DND-41 (cell line): ENCODE measurements around the gene DISC1.
"Not testable (repeated sequence)": the region's sequence is repeated elsewhere in the genome, so short reads cannot be mapped to it uniquely, and the experiment has no call there.

ENCODE experiments used
- ATAC-seq: fragments of 200-7000 bp; cut with Tn5 transposase; 3 replicates; pipeline ENCODE4 v1.9.1; 2021; ENCODE audit warnings: low read depth; ENCODE audit not compliant: insufficient read depth
- DNase-seq: peaks from one replicate; pipeline ENCODE4 v3.0.0-alpha.2; 2020
- H2AFZ ChIP-seq: 2 replicates; pipeline ENCODE4 v1.6.0; 2012; ENCODE audit warnings: low read depth, low read length
- H3K27ac ChIP-seq: 2 replicates; pipeline ENCODE4 v1.5.1; 2012; ENCODE audit warnings: low read length, inconsistent platforms
- H3K27me3 ChIP-seq: fragments of 200-600 bp; sonication (generic); 2 replicates; pipeline ENCODE4 v1.6.0; 2012; ENCODE audit warnings: low read length, mild to moderate bottlenecking, inconsistent platforms; ENCODE audit not compliant: insufficient read depth, poor library complexity
- H3K36me3 ChIP-seq: 2 replicates; pipeline ENCODE4 v1.5.1; 2012; ENCODE audit warnings: low read length, inconsistent platforms; ENCODE audit not compliant: insufficient read depth
- H3K4me1 ChIP-seq: 2 replicates; pipeline ENCODE4 v1.5.1; 2012; ENCODE audit warnings: mild to moderate bottlenecking, low read length; ENCODE audit not compliant: insufficient read depth
- H3K4me2 ChIP-seq: 2 replicates; pipeline ENCODE4 v1.6.0; 2012; ENCODE audit warnings: mild to moderate bottlenecking, moderate library complexity, low read length, inconsistent platforms; ENCODE audit not compliant: insufficient read depth
- H3K4me3 ChIP-seq, 2 experiments: fragments of 200-600 bp in 1 of 2; shearing (Covaris generic) in 1 of 2; 2 replicates each; pipeline ENCODE4 v1.5.1; 2012 to 2016; ENCODE audit warnings: inconsistent platforms in 2 of 2, low read length in 2 of 2, mild to moderate bottlenecking in 2 of 2, low read depth in 1 of 2, moderate library complexity in 1 of 2
- H3K79me2 ChIP-seq: 2 replicates; pipeline ENCODE4 v1.6.0; 2012; ENCODE audit warnings: low read length, inconsistent platforms; ENCODE audit not compliant: insufficient read depth
- H3K9ac ChIP-seq: 2 replicates; pipeline ENCODE4 v1.6.0; 2012; ENCODE audit warnings: low read depth, mild to moderate bottlenecking, inconsistent platforms, low read length, moderate library complexity
- H3K9me3 ChIP-seq: 2 replicates; pipeline ENCODE4 v1.5.1; 2012; ENCODE audit warnings: low read length, moderate library complexity, mild to moderate bottlenecking, inconsistent platforms; ENCODE audit not compliant: insufficient read depth, severe bottlenecking
- H4K20me1 ChIP-seq: 2 replicates; pipeline ENCODE4 v1.6.0; 2012; ENCODE audit warnings: low read length; ENCODE audit not compliant: insufficient read depth
- CTCF ChIP-seq: IDR thresholded peaks from 2 replicates; pipeline ENCODE4 v1.5.1; 2012; ENCODE audit warnings: borderline replicate concordance, low read length, moderate library complexity, mild to moderate bottlenecking; ENCODE audit not compliant: poor library complexity, severe bottlenecking; ENCODE audit errors: extremely low read depth
- EZH2 ChIP-seq: IDR thresholded peaks from 3 replicates; pipeline ENCODE4 v1.6.1; 2012; ENCODE audit warnings: borderline replicate concordance, low read depth, mild to moderate bottlenecking, moderate library complexity, low read length, inconsistent platforms; ENCODE audit not compliant: severe bottlenecking

Gene DISC1

GRCh38 chr1:231618609-231619256, 7.9 kb upstream of the DISC1 start:
- Histone ChIP-seq H3K79me2 (no peaks in the 10 kb centered on the region), H3K4me3 (no peak overlapping the region), H2AFZ (no peak overlapping the region), H3K9ac (no peak overlapping the region), H3K27me3 (peaks cover 4% of the 10 kb centered on the region), H3K4me2 (no peak overlapping the region), H3K27ac (no peak overlapping the region), H4K20me1 (no peaks in the 10 kb centered on the region), H3K9me3 (no peaks in the 10 kb centered on the region), H3K4me1 (peaks cover 5% of the 10 kb centered on the region), H3K36me3 (no peaks in the 10 kb centered on the region)
- no peak for ATAC-seq
- DNase-seq: no peak
- TF ChIP-seq EZH2 (no peak), CTCF (no peak)

- H3K9ac ChIP-seq: no peak overlapping the region
- H3K4me1 ChIP-seq: no peaks in the 10 kb centered on the region
- H3K27ac ChIP-seq: no peak overlapping the region
- H4K20me1 ChIP-seq: no peaks in the 10 kb centered on the region
- H3K9me3 ChIP-seq: no peaks in the 10 kb centered on the region
- H3K4me2 ChIP-seq: no peak overlapping the region
- H3K79me2 ChIP-seq: no peaks in the 10 kb centered on the region
- ATAC-seq (no peak), DNase-seq (no peak)
- no peak overlapping the region for H2AFZ ChIP-seq
- peaks cover 4% of the 10 kb centered on the region for H3K27me3 ChIP-seq
- no peak overlapping the region for H3K4me3 ChIP-seq
- no peaks in the 10 kb centered on the region for H3K36me3 ChIP-seq
- no peak for TF ChIP-seq CTCF
Observed at GRCh38 chr1:231619257-231619634, 7.3 kb upstream of the DISC1 start.

- not testable (repeated sequence) for H3K9me3 ChIP-seq, H3K27me3 ChIP-seq, H3K79me2 ChIP-seq, H2AFZ ChIP-seq, H3K36me3 ChIP-seq, H3K27ac ChIP-seq, H3K9ac ChIP-seq, ATAC-seq, H3K4me2 ChIP-seq, H3K4me3 ChIP-seq, DNase-seq, H4K20me1 ChIP-seq
- peaks cover 23% of the 10 kb centered on the region for H3K4me1 ChIP-seq
Observed at GRCh38 chr1:231625042-231625441, 1.5 kb upstream of the DISC1 start.

- DNase-seq: no peak
- Histone ChIP-seq H3K4me1 (peaks cover 23% of the 10 kb centered on the region), H3K4me3 (peak overlapping the region; percentile 69 to 96; a peak in 3 of 4 replicates), H3K9me3 (no peaks in the 10 kb centered on the region), H3K27ac (peak overlapping the region; percentile 43), H3K27me3 (peaks cover 4% of the 10 kb centered on the region), H3K36me3 (no peaks in the 10 kb centered on the region), H2AFZ (peak overlapping the region; percentile 96), H3K9ac (peak overlapping the region; percentile 81), H3K79me2 (0 out of 2 replicates have a peak, but pooled peaks cover 4% of the 10 kb centered on the region), H3K4me2 (peak overlapping the region; percentile 98), H4K20me1 (no peaks in the 10 kb centered on the region)
- ATAC-seq: no peak
- TF ChIP-seq EZH2: no peak
- no peak for TF ChIP-seq CTCF
Observed at GRCh38 chr1:231625975-231626534, 535 bp upstream of the DISC1 start.
